Endothelial cell of hepatic sinusoid (primary cell): Measurements from ENCODE around the gene SDSL.

Source experiments
- in situ Hi-C: cut with HindIII; loops from 2 replicates; pipeline ENCODE4 v1.10.0; 2017; ENCODE audit warnings: low sequenced_read_pairs

Gene SDSL

GRCh38 chr12:113445544-113446171 lies 23.5 kb downstream of the SDSL start:
- in situ Hi-C loops = no loop called here

- in situ Hi-C loops = no loop called here
These were observed 26.7 kb downstream of the SDSL start for GRCh38 chr12:113448873-113449272.

- in situ Hi-C loops = no loop called here
These were observed 27.1 kb downstream of the SDSL start for GRCh38 chr12:113449299-113449698.

- in situ Hi-C loops = no loop called here
These were observed 27.7 kb downstream of the SDSL start for GRCh38 chr12:113449839-113450238.

GRCh38 chr12:113452458-113452857 lies 30.3 kb downstream of the SDSL start:
- in situ Hi-C loops = no loop called here

GRCh38 chr12:113453330-113453729 lies 31.1 kb downstream of the SDSL start:
- in situ Hi-C loops = no loop called here

GRCh38 chr12:113456199-113456598 lies 34.0 kb downstream of the SDSL start:
- in situ Hi-C loops = no loop called here

GRCh38 chr12:113456761-113457160 lies 34.6 kb downstream of the SDSL start:
- in situ Hi-C loops = no loop called here

GRCh38 chr12:113457185-113457584 lies 35.0 kb downstream of the SDSL start:
- in situ Hi-C loops = no loop called here

GRCh38 chr12:113457710-113458109 lies 35.5 kb downstream of the SDSL start:
- in situ Hi-C loops = no loop called here

- in situ Hi-C loops = no loop called here
These were observed 37.8 kb downstream of the SDSL start for GRCh38 chr12:113459981-113460380.

GRCh38 chr12:113461666-113462065 lies 39.5 kb downstream of the SDSL start:
- in situ Hi-C loops = no loop called here

GRCh38 chr12:113462117-113462774 lies 40.1 kb downstream of the SDSL start:
- in situ Hi-C loops = no loop called here

GRCh38 chr12:113462998-113463745 lies 41.0 kb downstream of the SDSL start:
- in situ Hi-C loops = no loop called here

- in situ Hi-C loops = no loop called here
These were observed 41.7 kb downstream of the SDSL start for GRCh38 chr12:113463746-113464451.

GRCh38 chr12:113464452-113464775 lies 42.2 kb downstream of the SDSL start:
- in situ Hi-C loops = no loop called here

GRCh38 chr12:113464852-113465719 lies 42.9 kb downstream of the SDSL start:
- in situ Hi-C loops = no loop called here

GRCh38 chr12:113465808-113466453 lies 43.8 kb downstream of the SDSL start:
- in situ Hi-C loops = no loop called here

GRCh38 chr12:113466454-113467141 lies 44.4 kb downstream of the SDSL start:
- in situ Hi-C loops = no loop called here

GRCh38 chr12:113467142-113467501 lies 44.9 kb downstream of the SDSL start:
- in situ Hi-C loops = no loop called here
